Mesothelial cell of epicardium (in vitro differentiated cells): ENCODE measurements around the gene AP3M1. TPM values are rescaled to one million over a fixed set of nuclear protein-coding genes. Genes with fewer than 3 reads are reported as not detected.

Experiments
- DNase-seq, 2 experiments: peaks; one replicate each; pipeline ENCODE4 v3.0.0; 2021; ENCODE audit warnings: low spot score in 2 of 2; ENCODE audit not compliant: unreplicated experiment in 2 of 2
- H3K27ac Mint-ChIP-seq: 2 replicates; pipeline ENCODE4 v1.8.0; 2021; ENCODE audit warnings: mixed read lengths
- H3K27me3 Mint-ChIP-seq: 2 replicates; pipeline ENCODE4 v1.8.0; 2021; ENCODE audit warnings: low read depth, mixed read lengths
- H3K36me3 Mint-ChIP-seq: 2 replicates; pipeline ENCODE4 v1.8.0; 2021; ENCODE audit warnings: mixed read lengths
- H3K4me1 Mint-ChIP-seq: 2 replicates; pipeline ENCODE4 v1.8.0; 2021; ENCODE audit warnings: mixed read lengths
- H3K4me3 Mint-ChIP-seq: 2 replicates; pipeline ENCODE4 v1.8.0; 2021; ENCODE audit warnings: mild to moderate bottlenecking, moderate library complexity, mixed read lengths
- H3K9me3 Mint-ChIP-seq: 2 replicates; pipeline ENCODE4 v1.8.0; 2021; ENCODE audit warnings: mixed read lengths
- CTCF ChIP-seq: fragments of 200-600 bp; sonication (generic); IDR thresholded peaks from one replicate; pipeline ENCODE4 v1.5.0; 2021; ENCODE audit warnings: antibody characterized with exemption; ENCODE audit not compliant: unreplicated experiment
- total RNA-seq: library from RNA; stranded (reverse); gene quantifications from 3 replicates; pipeline ENCODE4 v1.2.1, GENCODE V29; 2021

Gene AP3M1
- total RNA-seq, 1 donor from 2014 or later: 49.4 TPM

GRCh38 chr10:74099420-74099819, 51.2 kb downstream of the AP3M1 start:
- no peak for TF ChIP-seq CTCF
- peaks cover 12% of the 10 kb centered on the region for H3K4me1 Mint-ChIP-seq
- H3K9me3 Mint-ChIP-seq: no peaks in the 10 kb centered on the region
- H3K36me3 Mint-ChIP-seq: peaks cover 49% of the 10 kb centered on the region
- H3K27me3 Mint-ChIP-seq: no peaks in the 10 kb centered on the region
- DNase-seq: no peak
- H3K4me3 Mint-ChIP-seq: no peak overlapping the region
- H3K27ac Mint-ChIP-seq: peak overlapping the region; percentile 36

DNA sequence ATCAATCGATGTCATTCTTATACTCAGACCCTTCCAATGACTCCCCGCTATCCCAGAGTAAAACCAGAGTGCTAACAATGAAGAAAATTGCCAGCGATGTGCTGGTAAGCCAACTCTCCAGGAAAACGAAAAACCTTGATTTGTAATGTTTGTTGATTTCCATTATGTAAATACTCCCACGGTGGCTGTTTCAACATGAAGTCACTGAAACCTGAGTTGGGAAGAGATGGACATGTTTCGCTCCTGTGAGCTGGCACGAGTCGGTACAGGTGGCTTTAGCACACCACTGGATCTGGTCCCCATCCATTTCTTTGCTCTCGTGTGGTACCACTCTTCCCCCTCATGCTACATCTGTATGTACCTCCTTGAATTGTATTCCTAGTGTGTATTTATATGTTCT, 52.9 kb downstream of the AP3M1 start:
- TF ChIP-seq CTCF: no peak
- Mint-ChIP-seq H3K4me1 (peaks cover 12% of the 10 kb centered on the region), H3K27me3 (no peaks in the 10 kb centered on the region), H3K36me3 (peaks cover 47% of the 10 kb centered on the region), H3K9me3 (no peaks in the 10 kb centered on the region), H3K27ac (no peak overlapping the region), H3K4me3 (no peak overlapping the region)
- no peak for DNase-seq

GRCh38 chr10:74096777-74097176, 53.9 kb downstream of the AP3M1 start:
- Mint-ChIP-seq H3K27me3 (no peaks in the 10 kb centered on the region), H3K4me1 (peaks cover 12% of the 10 kb centered on the region), H3K27ac (no peak overlapping the region), H3K9me3 (no peaks in the 10 kb centered on the region), H3K4me3 (no peak overlapping the region), H3K36me3 (peaks cover 51% of the 10 kb centered on the region)
- no peak for TF ChIP-seq CTCF
- no peak for DNase-seq

GRCh38 chr10:74094231-74094630, 56.4 kb downstream of the AP3M1 start:
- Mint-ChIP-seq H3K9me3 (no peaks in the 10 kb centered on the region), H3K4me3 (no peak overlapping the region), H3K27ac (no peak overlapping the region), H3K27me3 (no peaks in the 10 kb centered on the region), H3K36me3 (peaks cover 46% of the 10 kb centered on the region), H3K4me1 (peaks cover 6% of the 10 kb centered on the region)
- TF ChIP-seq CTCF: no peak
- no peak for DNase-seq

DNA sequence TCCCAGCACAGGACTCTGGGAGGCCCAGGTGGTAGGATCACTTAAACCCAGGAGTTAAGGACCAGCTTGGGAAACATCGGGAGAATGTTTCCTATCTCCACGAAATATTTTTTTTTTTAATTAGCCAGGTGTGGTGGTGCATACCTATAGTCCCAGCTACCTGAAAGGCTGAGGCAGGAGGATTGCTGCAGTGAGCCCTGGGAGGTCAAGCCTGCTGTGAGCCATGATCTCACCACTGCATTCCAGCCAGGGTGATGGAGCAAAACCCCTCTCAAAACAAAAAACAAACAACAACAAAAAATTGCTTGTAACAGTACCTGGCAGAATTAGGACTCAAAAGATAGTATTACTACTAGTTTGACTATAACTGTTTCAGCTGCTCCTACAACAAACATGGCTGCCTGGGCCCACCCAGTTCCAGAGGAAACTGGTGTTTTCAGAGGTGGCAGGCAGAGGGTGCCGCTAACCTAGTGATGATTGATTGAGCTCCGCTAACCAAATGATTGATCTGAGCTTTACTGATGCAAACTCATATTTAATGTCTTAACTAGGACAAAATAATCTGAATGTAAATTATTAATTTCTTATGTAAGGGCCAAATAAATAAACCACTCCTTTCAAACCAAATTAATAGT, 57.0 kb downstream of the AP3M1 start:
- no peak for DNase-seq
- no peak overlapping the region for H3K27ac Mint-ChIP-seq
- H3K27me3 Mint-ChIP-seq: no peaks in the 10 kb centered on the region
- TF ChIP-seq CTCF: no peak
- no peaks in the 10 kb centered on the region for H3K9me3 Mint-ChIP-seq
- peaks cover under 1% of the 10 kb centered on the region for H3K4me1 Mint-ChIP-seq
- H3K4me3 Mint-ChIP-seq: no peak overlapping the region
- H3K36me3 Mint-ChIP-seq: peaks cover 45% of the 10 kb centered on the region

DNA sequence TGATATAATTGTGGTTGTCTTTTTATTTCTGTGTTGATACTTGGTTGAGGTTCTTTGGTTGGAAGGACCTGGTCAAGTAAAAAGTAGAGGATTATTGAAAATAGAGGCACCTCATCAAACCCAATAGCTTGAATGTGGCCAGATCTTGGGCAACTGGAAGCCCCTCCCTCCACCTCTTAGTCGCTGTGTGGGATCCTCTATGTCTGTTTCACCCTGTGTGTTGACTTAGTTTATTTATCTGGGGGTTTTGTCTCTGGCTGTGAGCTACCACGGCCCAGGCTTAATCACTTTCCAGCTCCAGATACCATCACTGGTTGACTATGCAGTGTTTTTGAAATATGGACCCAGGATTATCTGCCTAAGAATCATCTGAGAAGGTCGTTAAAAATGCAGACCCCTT, 58.3 kb downstream of the AP3M1 start:
- no peak overlapping the region for H3K4me3 Mint-ChIP-seq
- no peak for DNase-seq
- no peak overlapping the region for H3K27ac Mint-ChIP-seq
- no peak for TF ChIP-seq CTCF
- peaks cover 36% of the 10 kb centered on the region for H3K36me3 Mint-ChIP-seq
- no peaks in the 10 kb centered on the region for H3K27me3 Mint-ChIP-seq
- no peaks in the 10 kb centered on the region for H3K9me3 Mint-ChIP-seq
- no peaks in the 10 kb centered on the region for H3K4me1 Mint-ChIP-seq
